GOT3 (cell line): ENCODE results near the gene LDB2.

ENCODE experiments used
- DNase-seq: peaks from one replicate; lab custom pipeline; 2025; ENCODE audit warnings: mixed read lengths; lab: John Stamatoyannopoulos, UW

The LDB2 gene

DNA sequence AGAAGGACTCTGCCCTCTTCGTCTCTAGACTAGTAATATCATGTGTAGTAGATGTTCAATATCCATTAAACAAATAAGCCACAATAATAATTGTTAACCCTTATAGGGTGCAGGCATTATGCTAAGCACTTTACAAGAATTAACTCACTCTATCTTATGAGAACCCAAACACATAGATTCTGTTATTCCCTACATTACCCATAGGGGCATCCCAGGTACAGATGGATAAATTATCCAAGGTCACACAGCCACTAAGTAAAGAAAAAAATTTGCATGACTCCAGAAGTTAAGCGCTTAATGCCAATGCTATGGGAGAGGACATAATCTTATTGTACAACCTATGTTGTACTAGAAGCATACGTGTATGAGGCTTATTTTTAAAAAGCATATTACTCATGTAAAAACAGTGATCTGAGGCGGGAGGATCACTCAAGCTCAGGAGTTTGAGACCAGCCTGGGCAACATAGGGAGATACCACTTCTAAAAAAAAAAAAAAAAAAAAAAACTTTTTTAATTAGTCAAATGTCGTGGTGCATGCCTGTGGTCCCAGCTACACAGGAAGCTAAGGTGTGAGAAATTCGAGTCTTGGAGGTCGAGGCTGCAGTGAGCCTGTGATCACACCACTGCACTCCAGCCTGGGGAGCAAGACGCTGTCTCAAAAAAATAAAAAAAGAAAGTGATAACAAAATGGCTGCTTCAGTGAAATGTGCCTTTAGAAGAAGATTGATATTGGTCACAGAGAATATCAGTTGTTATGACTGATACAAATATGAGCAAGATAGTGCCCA is 13.6 kb downstream of the LDB2 start:
- no peak for DNase-seq

GRCh38 chr4:16883806-16884205 is 14.6 kb downstream of the LDB2 start:
- DNase-seq, result no peak

- DNase-seq, result no peak
Measured at GRCh38 chr4:16881151-16881884, 17.1 kb downstream of the LDB2 start.

- no peak for DNase-seq
Measured at GRCh38 chr4:16875487-16875886, 23.0 kb downstream of the LDB2 start.

GRCh38 chr4:16869594-16870245 is 28.7 kb downstream of the LDB2 start:
- no peak for DNase-seq

DNA sequence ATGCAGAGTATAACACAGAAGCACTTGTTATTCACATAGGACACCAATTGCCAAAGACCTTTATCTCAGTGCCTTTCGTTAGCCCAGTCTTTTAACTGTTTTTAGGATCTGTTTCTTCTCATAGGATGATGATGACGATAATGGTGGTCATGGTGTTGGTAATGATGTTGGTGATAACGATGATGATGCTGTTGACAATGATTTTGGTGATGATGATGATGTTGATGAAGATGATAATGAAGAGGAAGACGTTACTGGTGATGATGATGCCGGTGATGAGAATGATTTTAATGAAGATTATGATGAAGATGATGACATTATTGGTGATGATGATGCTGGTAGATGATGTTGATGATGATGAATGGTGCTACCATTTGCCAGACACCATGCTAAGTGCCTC is 29.8 kb downstream of the LDB2 start:
- no peak for DNase-seq

GRCh38 chr4:16867827-16868226 is 30.6 kb downstream of the LDB2 start:
- no peak for DNase-seq

DNA sequence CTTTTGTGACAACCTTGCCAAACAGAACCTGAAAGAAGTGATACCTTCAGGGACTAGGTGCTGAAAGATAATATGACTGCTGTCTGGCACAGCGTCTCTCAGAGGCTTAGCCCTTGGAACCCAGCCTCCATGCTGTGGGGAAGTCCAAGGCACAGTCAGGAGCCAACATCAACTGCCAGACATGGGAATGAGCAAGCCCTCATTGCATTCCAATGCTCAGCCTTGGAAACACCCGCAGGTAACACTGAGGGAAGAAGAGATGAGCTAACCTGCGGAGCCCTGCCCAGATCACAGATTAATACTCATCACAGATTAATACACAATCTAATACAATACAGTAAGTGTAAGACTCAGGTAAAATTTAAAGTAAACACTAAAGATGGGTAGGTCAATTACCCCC is 31.5 kb downstream of the LDB2 start:
- no peak for DNase-seq

DNA sequence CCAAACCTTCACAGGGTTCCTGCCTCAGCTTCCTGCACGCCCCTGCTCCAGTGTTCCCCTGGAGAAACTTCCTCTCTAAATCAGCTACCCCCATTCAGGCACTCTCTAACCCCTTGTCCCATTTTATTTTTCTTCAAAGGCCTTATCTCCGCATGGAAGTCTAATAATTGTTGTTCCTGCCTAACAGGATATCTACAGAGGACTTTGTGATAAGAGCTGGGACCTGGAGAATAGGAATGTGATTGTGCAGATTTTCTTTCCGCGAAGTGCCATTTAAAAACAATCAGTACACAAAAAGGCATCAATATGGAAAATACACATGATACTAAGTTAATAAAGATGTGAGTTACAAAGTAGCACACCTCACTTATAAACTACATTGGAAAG is 32.6 kb downstream of the LDB2 start:
- no peak for DNase-seq

DNA sequence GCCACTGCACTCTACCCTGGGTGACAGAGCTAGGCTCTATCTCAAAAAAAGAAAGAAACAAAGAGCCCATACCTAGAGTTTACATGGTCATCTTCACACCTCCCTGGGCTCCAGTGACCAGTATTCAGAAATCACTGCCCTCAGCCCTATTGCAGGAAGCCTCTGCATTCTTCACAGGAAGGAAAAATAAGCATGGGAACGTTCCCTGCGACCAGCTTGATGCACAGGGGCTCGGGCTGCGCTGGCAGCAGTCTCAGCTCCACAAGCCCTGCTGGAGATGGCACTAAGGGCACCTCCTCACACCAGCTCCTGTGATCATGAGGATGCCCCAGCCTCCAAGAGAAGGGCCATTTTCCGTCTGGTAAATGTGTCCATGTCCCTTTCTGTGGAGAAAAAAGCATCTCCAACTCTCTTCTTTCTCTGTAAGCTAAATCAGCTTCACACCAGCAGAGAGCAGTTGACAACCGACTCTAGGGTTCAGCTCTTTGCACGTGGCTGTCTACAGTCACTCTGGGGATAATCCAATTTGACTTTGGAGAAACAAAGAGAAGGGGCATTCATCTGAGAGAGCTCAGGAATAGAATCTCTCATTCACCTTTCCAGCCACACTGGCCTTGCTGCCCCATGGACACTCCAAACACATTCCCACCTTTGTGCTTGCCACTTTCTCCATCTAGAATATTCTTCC is 33.1 kb downstream of the LDB2 start:
- no peak for DNase-seq

- no peak for DNase-seq
Measured at GRCh38 chr4:16864199-16864598, 34.2 kb downstream of the LDB2 start.

DNA sequence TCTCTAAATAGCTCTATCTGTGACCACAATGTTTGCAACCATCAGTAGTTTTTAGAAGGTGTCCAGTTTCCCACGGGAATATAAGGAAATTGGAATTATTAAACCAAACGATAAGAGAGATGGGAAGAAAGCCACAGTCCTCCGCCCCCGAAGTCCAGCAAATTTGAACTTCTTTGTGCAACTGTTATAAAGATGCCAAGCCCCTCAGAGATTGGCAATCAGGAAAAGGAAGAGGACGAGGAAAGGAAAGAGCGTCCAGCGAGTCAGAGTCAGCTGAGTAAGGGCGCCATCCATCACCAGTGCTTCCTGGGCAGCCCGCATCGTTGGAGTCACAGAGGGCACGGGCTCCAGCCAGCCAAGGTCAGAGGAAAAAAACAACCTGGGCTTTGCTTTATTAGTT is 35.7 kb downstream of the LDB2 start:
- no peak for DNase-seq

GRCh38 chr4:16860516-16860915 is 37.9 kb downstream of the LDB2 start:
- DNase-seq, result no peak

DNA sequence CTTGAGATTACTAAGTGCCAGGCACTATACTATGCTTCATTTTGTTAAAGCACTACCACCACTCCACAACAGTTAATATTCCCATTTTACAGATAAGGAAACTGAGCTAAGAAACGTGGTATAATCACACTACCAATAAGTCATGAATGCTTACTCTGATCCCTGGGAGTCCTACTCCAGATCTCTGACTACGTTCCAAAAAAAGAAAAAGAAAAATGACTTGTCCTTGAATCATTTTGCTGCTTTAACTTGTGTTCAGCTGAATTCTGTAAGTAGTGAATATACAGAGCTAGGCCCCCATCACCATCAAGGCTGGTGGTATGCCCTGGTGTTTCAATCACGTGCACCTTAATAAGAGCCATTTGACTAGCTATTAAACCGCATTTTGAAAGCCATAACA is 39.4 kb downstream of the LDB2 start:
- DNase-seq, result no peak

DNA sequence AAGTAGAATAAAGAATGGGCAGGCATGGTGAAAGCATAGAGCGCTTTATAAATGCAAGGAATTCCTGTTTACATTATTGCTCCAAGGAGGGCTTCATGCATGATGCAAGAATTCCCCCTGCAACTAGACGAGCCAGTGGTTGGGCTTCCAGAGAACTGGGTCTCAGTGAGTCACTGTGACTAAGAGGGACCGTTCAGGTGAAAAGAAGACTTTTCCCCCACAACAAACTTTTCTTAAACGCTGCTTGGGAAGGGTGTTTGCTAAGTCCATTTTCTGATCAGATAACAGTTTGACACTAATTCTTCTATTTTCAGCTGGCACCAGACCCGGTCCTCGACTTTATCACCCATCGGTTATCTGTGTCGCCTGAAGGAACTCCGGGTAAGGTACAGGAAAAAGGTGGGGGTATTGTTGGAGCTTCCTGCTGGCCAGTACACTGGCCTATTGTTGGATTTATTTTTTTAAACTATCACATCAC is 40.1 kb downstream of the LDB2 start:
- no peak for DNase-seq

GRCh38 chr4:16857425-16857824 is 41.0 kb downstream of the LDB2 start:
- no peak for DNase-seq

DNA sequence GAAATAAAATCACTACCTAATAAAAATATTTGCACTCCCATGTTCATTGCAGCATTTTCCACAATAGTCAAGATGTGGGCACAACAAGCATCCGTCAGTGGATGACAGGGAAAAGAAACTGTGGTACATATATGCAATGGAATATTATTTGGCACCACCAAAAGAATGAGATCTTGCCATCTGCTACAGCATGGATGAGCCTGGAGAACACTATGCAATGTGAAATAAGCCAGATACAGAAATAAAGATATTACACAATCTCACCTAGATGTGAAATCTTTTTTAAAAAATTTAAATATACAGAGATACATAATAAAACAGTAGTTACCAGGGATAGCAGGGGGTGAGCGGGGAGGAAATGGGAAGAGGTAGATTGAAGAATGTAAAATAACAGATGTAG is 44.8 kb downstream of the LDB2 start:
- no peak for DNase-seq

DNA sequence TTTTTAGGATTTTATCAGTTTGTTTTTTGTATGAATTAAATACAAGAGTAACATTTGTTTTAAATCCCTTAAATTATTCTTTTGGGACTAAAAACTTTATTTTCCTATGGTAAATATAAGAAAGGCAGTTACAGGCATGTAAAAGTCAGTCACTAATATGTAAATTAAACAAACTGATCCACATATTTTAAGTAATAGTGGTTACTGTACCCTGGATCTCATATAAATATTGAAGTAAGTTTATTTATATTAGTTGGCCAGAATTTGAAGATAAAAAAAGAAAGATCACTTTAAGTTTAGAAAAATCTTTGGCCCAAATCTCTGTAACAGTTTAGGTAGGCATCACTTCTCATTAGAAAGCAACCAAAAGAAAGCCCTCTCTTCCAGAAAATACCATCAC is 45.8 kb downstream of the LDB2 start:
- DNase-seq, result no peak

DNA sequence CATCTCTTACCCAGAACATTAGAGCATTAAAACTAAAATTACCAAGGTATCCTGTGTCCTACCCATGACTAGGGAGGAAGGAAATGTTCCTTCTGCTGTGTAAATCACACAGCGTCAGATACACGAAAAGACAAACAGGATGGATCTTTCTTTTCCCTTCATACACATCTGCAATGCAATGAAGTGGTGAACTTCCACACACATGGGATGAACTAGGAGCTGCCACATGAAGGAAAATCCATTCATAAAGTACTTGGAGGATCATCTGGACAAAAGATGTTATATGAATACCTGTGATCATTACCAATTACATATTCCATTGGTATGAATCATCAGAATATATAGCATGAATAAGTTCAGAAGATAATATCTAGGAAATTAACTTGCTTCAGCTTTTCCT is 46.2 kb downstream of the LDB2 start:
- DNase-seq, result no peak

GRCh38 chr4:16846540-16847117 is 51.8 kb downstream of the LDB2 start:
- DNase-seq, result no peak

DNA sequence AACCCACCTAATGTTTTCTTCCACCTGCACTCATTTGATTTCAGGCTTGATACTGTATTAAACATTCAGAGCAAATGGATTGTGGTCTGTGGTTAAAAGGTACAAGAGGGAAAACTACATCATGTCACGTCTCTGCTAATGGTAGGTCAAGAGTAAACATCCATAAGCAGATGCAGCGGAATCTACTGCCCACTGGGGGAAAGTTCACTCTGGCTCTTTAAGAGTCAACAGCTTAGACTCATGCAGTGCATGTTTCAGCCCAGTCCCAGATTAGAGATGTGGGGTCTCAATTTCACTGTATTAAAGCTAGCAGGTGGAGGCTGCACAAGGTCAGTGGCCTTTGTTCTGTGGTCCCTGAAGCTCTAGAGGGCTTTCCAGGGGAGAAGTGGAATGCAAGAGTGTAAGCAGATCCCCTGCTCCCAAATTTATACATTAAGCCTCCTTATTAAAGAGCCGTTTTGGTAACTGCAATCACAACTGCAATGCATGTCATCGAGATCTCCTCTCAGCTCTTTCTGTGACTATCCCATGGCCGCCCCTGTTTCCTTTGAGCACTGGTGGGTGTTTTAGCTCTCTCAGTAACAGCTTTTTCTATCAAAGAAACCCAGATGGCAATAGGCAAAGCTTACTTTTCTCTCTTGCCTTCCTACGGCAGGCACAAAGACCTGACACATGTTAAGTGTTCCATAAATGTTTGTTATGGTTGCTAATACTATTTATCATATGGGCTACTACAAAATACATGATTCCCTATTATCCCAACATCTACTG is 53.4 kb downstream of the LDB2 start:
- DNase-seq, result no peak
